Measurements from ENCODE around the gene ITLN1. TPM values are rescaled to one million over a fixed set of nuclear protein-coding genes. Genes with fewer than 3 reads are reported as not detected.

The ITLN1 gene
- total RNA-seq, 1 experiment from 2014 or later: not detected

- DNase-seq (ENCODE audit: unreplicated experiment): peak; percentile 85
- CTCF ChIA-PET: interaction anchor here (0.6 to 7.1 kb wide), 55 partner anchors 10 to 401 kb away, joined by 3 to 134 read pairs (median 4); partner anchors contain the start of genes LY9, NIT1, PFDN2 and SLAMF7
- BruUV-seq (replicated peaks): no TSS peak
- H3K27ac Mint-ChIP-seq (ENCODE audit: low read depth, unreplicated experiment): no peak overlapping the region
- H3K4me3 Mint-ChIP-seq (ENCODE audit: unreplicated experiment): no peak overlapping the region
- no peaks in the 10 kb centered on the region for H3K36me3 Mint-ChIP-seq (ENCODE audit: insufficient read depth, unreplicated experiment)
- H3K4me1 Mint-ChIP-seq (ENCODE audit: insufficient read depth, unreplicated experiment): peaks cover 23% of the 10 kb centered on the region
- no peaks in the 10 kb centered on the region for H3K9me3 Mint-ChIP-seq (ENCODE audit: unreplicated experiment)
- TF ChIP-seq CTCF (IDR thresholded peaks at IDR 0.05; ENCODE audit: unreplicated experiment): peak; percentile 90
- H3K27me3 Mint-ChIP-seq (ENCODE audit: insufficient read depth, unreplicated experiment): no peaks in the 10 kb centered on the region
- POLR2A ChIA-PET: interaction anchor here (1.6 kb wide), 1 partner anchor 104 kb away, joined by 4 read pairs; no protein-coding TSS in a partner anchor
- intact Hi-C loops (cut with micrococcal nuclease): loop anchor here (1.0 kb wide), 4 partner anchors 53 to 155 kb away; no protein-coding TSS in a partner anchor
Measured at GRCh38 chr1:160830321-160831153, 54.4 kb downstream of the ITLN1 start.

GRCh38 chr1:160829766-160830165 is 55.2 kb downstream of the ITLN1 start:
- DNase-seq (ENCODE audit: unreplicated experiment): no peak
- Mint-ChIP-seq H3K4me1 (ENCODE audit: insufficient read depth, unreplicated experiment) (peaks cover 23% of the 10 kb centered on the region), H3K4me3 (ENCODE audit: unreplicated experiment) (no peak overlapping the region), H3K9me3 (ENCODE audit: unreplicated experiment) (no peaks in the 10 kb centered on the region), H3K36me3 (ENCODE audit: insufficient read depth, unreplicated experiment) (no peaks in the 10 kb centered on the region), H3K27me3 (ENCODE audit: insufficient read depth, unreplicated experiment) (no peaks in the 10 kb centered on the region), H3K27ac (ENCODE audit: low read depth, unreplicated experiment) (no peak overlapping the region)
- BruUV-seq (replicated peaks): no TSS peak
- intact Hi-C loops (cut with micrococcal nuclease): loop anchor here (1.0 kb wide), 4 partner anchors 52 to 154 kb away; no protein-coding TSS in a partner anchor
- no peak for TF ChIP-seq CTCF (IDR thresholded peaks at IDR 0.05; ENCODE audit: unreplicated experiment)
- ChIA-PET POLR2A (interaction anchor here (1.6 kb wide), 2 partner anchors 53 to 103 kb away, joined by 4 read pairs; no protein-coding TSS in a partner anchor), CTCF (interaction anchor here (0.7 to 7.1 kb wide), 38 partner anchors 9 to 400 kb away, joined by 3 to 134 read pairs (median 5); partner anchors contain the start of genes CD48, LY9, NIT1 and PFDN2)

- Mint-ChIP-seq H3K9me3 (ENCODE audit: unreplicated experiment) (no peaks in the 10 kb centered on the region), H3K4me3 (ENCODE audit: unreplicated experiment) (no peak overlapping the region), H3K36me3 (ENCODE audit: insufficient read depth, unreplicated experiment) (no peaks in the 10 kb centered on the region), H3K27me3 (ENCODE audit: insufficient read depth, unreplicated experiment) (no peaks in the 10 kb centered on the region), H3K4me1 (ENCODE audit: insufficient read depth, unreplicated experiment) (peaks cover 23% of the 10 kb centered on the region), H3K27ac (ENCODE audit: low read depth, unreplicated experiment) (peak overlapping the region; percentile 88)
- CTCF ChIA-PET: interaction anchor here (0.6 to 7.1 kb wide), 11 partner anchors 8 to 270 kb away, joined by 3 to 134 read pairs (median 4); no protein-coding TSS in a partner anchor
- intact Hi-C loops (cut with micrococcal nuclease): no loop called here
- no peak for TF ChIP-seq CTCF (IDR thresholded peaks at IDR 0.05; ENCODE audit: unreplicated experiment)
- POLR2A ChIA-PET: interaction anchor here (0.9 to 1.4 kb wide), 4 partner anchors 10 to 100 kb away, joined by 3 to 5 read pairs (median 4); no protein-coding TSS in a partner anchor
- BruUV-seq (replicated peaks): no TSS peak
- DNase-seq (ENCODE audit: unreplicated experiment): peak; percentile 70
Measured at GRCh38 chr1:160827418-160827817, 57.6 kb downstream of the ITLN1 start.

- Mint-ChIP-seq H3K27me3 (ENCODE audit: insufficient read depth, unreplicated experiment) (no peaks in the 10 kb centered on the region), H3K4me1 (ENCODE audit: insufficient read depth, unreplicated experiment) (peaks cover 23% of the 10 kb centered on the region), H3K27ac (ENCODE audit: low read depth, unreplicated experiment) (no peak overlapping the region), H3K4me3 (ENCODE audit: unreplicated experiment) (no peak overlapping the region), H3K9me3 (ENCODE audit: unreplicated experiment) (no peaks in the 10 kb centered on the region), H3K36me3 (ENCODE audit: insufficient read depth, unreplicated experiment) (no peaks in the 10 kb centered on the region)
- intact Hi-C loops (cut with micrococcal nuclease): loop anchor here (1.0 kb wide), 1 partner anchor 151 kb away; no protein-coding TSS in a partner anchor
- no peak for DNase-seq (ENCODE audit: unreplicated experiment)
- no peak for TF ChIP-seq CTCF (IDR thresholded peaks at IDR 0.05; ENCODE audit: unreplicated experiment)
- ChIA-PET CTCF (interaction anchor here (0.6 to 7.1 kb wide), 8 partner anchors 9 to 163 kb away, joined by 3 to 134 read pairs (median 10); no protein-coding TSS in a partner anchor), POLR2A (interaction anchor here (0.6 to 1.2 kb wide), 4 partner anchors 9 to 106 kb away, joined by 3 to 5 read pairs (median 3); no protein-coding TSS in a partner anchor)
- BruUV-seq (replicated peaks): no TSS peak
Measured at GRCh38 chr1:160826546-160826945, 58.4 kb downstream of the ITLN1 start.

Measured in MCF 10A (cell line).